IMR-90 (cell line): ENCODE results near the gene FXYD5. TPM values are rescaled to one million over a fixed set of nuclear protein-coding genes. Genes with fewer than 3 reads are reported as not detected.

Source experiments
- ATAC-seq: fragments of 200-7000 bp; cut with Tn5 transposase; 2 replicates; pipeline ENCODE4 v1.9.1; 2020; ENCODE audit warnings: low read depth, mild to moderate bottlenecking, moderate library complexity
- BruUV-seq: library from RNA; stranded (reverse); fragments of 400-500 nt; replicated peaks from 2 replicates; lab custom pipeline; 2021; lab: Mats Ljungman, UMichigan
- CTCF ChIA-PET: fragments of 300-600 bp; formaldehyde crosslinking; extraction: SDS; loops from one replicate; lab custom pipeline; 2021; ENCODE audit warnings: antibody characterized with exemption; lab: Yijun Ruan, JAX
- POLR2A ChIA-PET: fragments of 300-600 bp; sonication (Branson Sonifier 250); formaldehyde crosslinking; loops from one replicate; lab custom pipeline; 2022; ENCODE audit warnings: antibody characterized with exemption; ENCODE audit not compliant: unreplicated experiment; lab: Charles Lee
- DNase-seq: peaks from one replicate; pipeline ENCODE4 v3.0.0; 2013
- H2AFZ ChIP-seq: replicated peaks from 2 replicates; pipeline ENCODE3; 2013; ENCODE audit warnings: low read length, mild to moderate bottlenecking; ENCODE audit not compliant: poor library complexity
- H2AK5ac ChIP-seq: 2 replicates; pipeline ENCODE4 v1.6.1; 2013; ENCODE audit warnings: low read depth, low read length, inconsistent platforms
- H2AK9ac ChIP-seq: replicated peaks from 2 replicates; pipeline ENCODE3; 2013; ENCODE audit warnings: mild to moderate bottlenecking, low read depth, low read length, moderate library complexity; ENCODE audit not compliant: poor library complexity
- H2BK120ac ChIP-seq: 2 replicates; pipeline ENCODE4 v1.6.1; 2013; ENCODE audit warnings: low read depth, low read length, inconsistent platforms
- H2BK15ac ChIP-seq: 3 replicates; pipeline ENCODE4 v1.6.1; 2013; ENCODE audit warnings: low read depth, low read length, inconsistent platforms
- H2BK20ac ChIP-seq: 2 replicates; pipeline ENCODE4 v1.6.1; 2013; ENCODE audit warnings: low read depth, mild to moderate bottlenecking, inconsistent platforms, low read length, moderate library complexity
- H2BK5ac ChIP-seq: 2 replicates; pipeline ENCODE4 v1.6.1; 2013; ENCODE audit warnings: mild to moderate bottlenecking, low read depth, low read length, inconsistent platforms; ENCODE audit not compliant: poor library complexity, severe bottlenecking
- H3K14ac ChIP-seq: replicated peaks from 2 replicates; pipeline ENCODE4 v1.6.1; 2013; ENCODE audit warnings: low read depth, low read length, inconsistent platforms
- H3K18ac ChIP-seq: 2 replicates; pipeline ENCODE4 v1.6.1; 2013; ENCODE audit warnings: low read depth, low read length, control low read depth
- H3K23ac ChIP-seq: 2 replicates; pipeline ENCODE4 v1.6.1; 2013; ENCODE audit warnings: low read depth, low read length, inconsistent platforms
- H3K27ac ChIP-seq: 2 replicates; pipeline ENCODE4 v1.5.1; 2013; ENCODE audit warnings: mild to moderate bottlenecking, control low read depth, low read length; ENCODE audit not compliant: insufficient read depth
- H3K27me3 ChIP-seq: 2 replicates; pipeline ENCODE4 v1.6.1; 2013; ENCODE audit warnings: low read length; ENCODE audit not compliant: control insufficient read depth, insufficient read depth
- H3K36me3 ChIP-seq: 2 replicates; pipeline ENCODE4 v1.6.1; 2013; ENCODE audit warnings: low read length, mixed read lengths; ENCODE audit not compliant: control insufficient read depth, insufficient read depth
- H3K4ac ChIP-seq: 2 replicates; pipeline ENCODE4 v1.6.1; 2013; ENCODE audit warnings: low read depth, low read length, inconsistent platforms
- H3K4me1 ChIP-seq: 2 replicates; pipeline ENCODE4 v1.6.1; 2013; ENCODE audit warnings: low read length, mixed read lengths; ENCODE audit not compliant: control insufficient read depth, insufficient read depth
- H3K4me2 ChIP-seq: 2 replicates; pipeline ENCODE4 v1.6.1; 2013; ENCODE audit warnings: low read depth, mild to moderate bottlenecking, control low read depth, low read length, moderate library complexity
- H3K4me3 ChIP-seq: 2 replicates; pipeline ENCODE4 v1.5.1; 2013; ENCODE audit warnings: low read depth, mild to moderate bottlenecking, control low read depth, low read length, moderate library complexity; ENCODE audit not compliant: insufficient read depth
- H3K56ac ChIP-seq: 2 replicates; pipeline ENCODE4 v1.6.1; 2013; ENCODE audit warnings: low read length, inconsistent platforms; ENCODE audit not compliant: insufficient read depth; ENCODE audit errors: extremely low read depth
- H3K79me1 ChIP-seq, 2 experiments: 2 replicates each; pipeline ENCODE4 v1.6.1; 2013; ENCODE audit warnings: low read length in 2 of 2, inconsistent platforms in 1 of 2, low read depth in 1 of 2
- H3K9ac ChIP-seq: 2 replicates; pipeline ENCODE4 v1.6.1; 2013; ENCODE audit warnings: low read depth, low read length, control low read depth
- H3K9me1 ChIP-seq: 2 replicates; pipeline ENCODE4 v1.6.1; 2013; ENCODE audit warnings: low read length, inconsistent platforms; ENCODE audit not compliant: insufficient read depth
- H3K9me3 ChIP-seq: 2 replicates; pipeline ENCODE4 v1.6.1; 2013; ENCODE audit warnings: low read length; ENCODE audit not compliant: control insufficient read depth, insufficient read depth
- H4K20me1 ChIP-seq: 2 replicates; pipeline ENCODE4 v1.6.1; 2013; ENCODE audit warnings: low read length, inconsistent platforms; ENCODE audit not compliant: insufficient read depth
- H4K5ac ChIP-seq: 2 replicates; pipeline ENCODE4 v1.6.1; 2013; ENCODE audit warnings: mild to moderate bottlenecking, low read depth, low read length, control low read depth
- H4K8ac ChIP-seq, 2 experiments: 2 replicates each; pipeline ENCODE4 v1.6.1; 2013; ENCODE audit warnings: low read depth in 2 of 2, low read length in 2 of 2, control low read depth in 1 of 2, inconsistent platforms in 1 of 2
- H4K91ac ChIP-seq: 2 replicates; pipeline ENCODE4 v1.6.1; 2013; ENCODE audit warnings: low read depth, low read length, inconsistent platforms; ENCODE audit not compliant: insufficient read depth
- CEBPB ChIP-seq: IDR thresholded peaks from 2 replicates; pipeline ENCODE4 v1.6.1; 2012; ENCODE audit warnings: low read depth, low read length, improper control_type of control experiment
- CHD1 ChIP-seq: IDR thresholded peaks from 2 replicates; pipeline ENCODE4 v1.6.1; 2012; ENCODE audit warnings: low read depth, low read length, improper control_type of control experiment
- FOS ChIP-seq: fragments of 150-350 bp; IDR thresholded peaks from 2 replicates; pipeline ENCODE4 v1.6.1; 2016; ENCODE audit warnings: low read depth, low read length
- MAFK ChIP-seq: IDR thresholded peaks from 2 replicates; pipeline ENCODE4 v1.6.1; 2012; ENCODE audit warnings: low read depth, low read length, improper control_type of control experiment
- MAZ ChIP-seq: IDR thresholded peaks from 2 replicates; pipeline ENCODE4 v1.6.1; 2012; ENCODE audit warnings: low read depth, mild to moderate bottlenecking, low read length, improper control_type of control experiment, moderate library complexity, borderline replicate concordance
- NFE2L2 ChIP-seq: fragments of 150-350 bp; IDR thresholded peaks from 2 replicates; pipeline ENCODE4 v1.6.1; 2016; ENCODE audit warnings: low read depth, mild to moderate bottlenecking, low read length
- POLR2A ChIP-seq: IDR thresholded peaks from 2 replicates; pipeline ENCODE4 v1.6.1; 2012; ENCODE audit warnings: mild to moderate bottlenecking, low read depth, low read length
- RAD21 ChIP-seq: IDR thresholded peaks from 2 replicates; pipeline ENCODE4 v1.6.1; 2012; ENCODE audit warnings: low read length, improper control_type of control experiment
- RCOR1 ChIP-seq: IDR thresholded peaks from 2 replicates; pipeline ENCODE4 v1.6.1; 2012; ENCODE audit warnings: mild to moderate bottlenecking, low read length, improper control_type of control experiment; ENCODE audit not compliant: insufficient replicate concordance
- SMC3 ChIP-seq: fragments of 150-350 bp; IDR thresholded peaks from 2 replicates; pipeline ENCODE4 v1.6.1; 2016; ENCODE audit warnings: low read depth, mild to moderate bottlenecking, antibody characterized with exemption, low read length, moderate library complexity
- WGBS, 2 experiments: methylation state at CpG; one replicate each; pipeline versions ENCODE4 v1.1.5 to v1.1.7; 2013; ENCODE audit warnings: missing lambda C conversion rate in 2 of 2; ENCODE audit not compliant: insufficient read length in 1 of 2; ENCODE audit errors: extremely low coverage in 2 of 2; 5-methylcytosine and 5-hydroxymethylcytosine counted together
- dilution Hi-C: fragments of 300-500 bp; cut with HindIII; formaldehyde crosslinking; loops from one replicate; pipeline ENCODE4 v1.14.3; 2018; ENCODE audit warnings: low sequenced_read_pairs; ENCODE audit not compliant: unreplicated experiment
- in situ Hi-C: fragments of 300-500 bp; cut with MboI; formaldehyde crosslinking; loops from 3 replicates; pipeline ENCODE4 v1.14.3; 2019; ENCODE audit warnings: low sequenced_read_pairs, inconsistent platforms, mixed read lengths
- intact Hi-C: fragments of 100-400 bp; cut with micrococcal nuclease; formaldehyde crosslinking; loops from 2 replicates; pipeline ENCODE4 v1.10.0; 2022
- polyA plus RNA-seq, 3 experiments: library from polyadenylated mRNA; depleted of rRNA; stranded (reverse); fragments of >200 nt; gene quantifications; 2 replicates each; pipeline ENCODE4 v1.2.3, GENCODE V29; 2012; ENCODE audit warnings: low replicate concordance in 1 of 3
- total RNA-seq: library from RNA; depleted of rRNA; stranded (reverse); fragments of >200 nt; gene quantifications from 2 replicates; pipeline ENCODE4 v1.2.3, GENCODE V29; 2012
- TF ChIP-seq, protein P1 (sequence below): conservative IDR thresholded peaks from 2 replicates; pipeline ENCODE4 v1.5.1; 2012; ENCODE audit warnings: mild to moderate bottlenecking, low read depth, low read length, improper control_type of control experiment

FXYD5 gene
- total and polyA plus RNA-seq, 2 of the 4 experiments (the other 2 are of a cell fraction) = 53.6 to 245 TPM

DNA sequence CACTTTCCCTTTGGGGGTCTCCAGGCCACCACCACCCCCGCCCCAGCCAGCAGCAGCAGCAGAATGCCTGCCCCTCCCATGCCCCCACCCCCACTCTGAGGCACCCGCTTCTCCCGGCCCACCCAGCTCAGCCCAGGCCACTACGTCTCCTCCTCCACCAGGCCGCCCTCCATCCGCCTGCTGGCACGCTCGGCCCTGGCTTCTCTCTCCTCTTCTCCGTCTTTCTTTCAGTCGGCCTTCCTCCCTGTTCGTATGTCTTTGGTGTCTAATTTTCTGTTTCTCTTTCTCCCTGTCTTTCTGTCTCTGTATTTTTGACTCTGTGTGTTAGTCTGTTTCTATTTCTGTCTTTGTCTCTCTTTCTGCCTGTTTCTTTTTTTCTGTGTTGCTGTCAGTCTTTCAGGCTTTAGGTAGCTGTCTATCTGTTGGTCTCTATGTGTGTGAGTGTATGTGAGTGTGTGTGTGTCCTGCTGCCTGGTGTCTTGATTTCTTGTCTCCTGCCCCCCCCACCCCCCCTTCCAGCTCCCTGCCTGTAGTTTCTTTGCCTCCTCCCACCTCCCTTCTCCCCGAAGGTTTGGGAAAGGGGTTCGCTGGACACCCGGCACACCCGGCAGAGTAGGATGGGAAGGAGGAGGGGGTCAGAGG is 19.8 kb upstream of the FXYD5 start, which contains the start of gene LGI4:
Gene LGI4, minus strand, starts transcription at position 459 of the 642 bp plus-strand sequence. Its CDS starts 379 bp downstream, at position 80.
- Histone ChIP-seq H3K9ac (no peak within 1 kb of the TSS), H2AFZ (peak within 1 kb of the TSS; percentile 58), H3K4ac (no peak within 1 kb of the TSS), H2BK5ac (no peak within 1 kb of the TSS), H3K18ac (no peak within 1 kb of the TSS), H3K79me1 (no peaks in the 10 kb centered on the region), H3K9me1 (0 out of 2 replicates have a peak, but pooled peaks cover under 1% of the 10 kb centered on the region), H3K9me3 (no peaks in the 10 kb centered on the region), H3K4me2 (no peak within 1 kb of the TSS), H3K14ac (no peak within 1 kb of the TSS), H3K23ac (no peak within 1 kb of the TSS), H3K4me3 (no peak within 1 kb of the TSS), H2AK5ac (peak within 1 kb of the TSS; percentile 83; the same call in 1 of the 2 replicates), H2BK15ac (no peak within 1 kb of the TSS), H4K5ac (no peak within 1 kb of the TSS), H3K4me1 (peaks cover 14% of the 10 kb centered on the region), H3K27me3 (peaks cover 14% of the 10 kb centered on the region; the same call in 1 of the 2 replicates), H4K8ac (no peak within 1 kb of the TSS), H2AK9ac (peak within 1 kb of the TSS; percentile 28), H3K27ac (no peak within 1 kb of the TSS), H3K36me3 (no peaks in the 10 kb centered on the region), H4K20me1 (peaks cover 3% of the 10 kb centered on the region; the same call in 1 of the 2 replicates), H3K56ac (no peak within 1 kb of the TSS), H4K91ac (no peak within 1 kb of the TSS), H2BK20ac (no peak within 1 kb of the TSS), H2BK120ac (no peak within 1 kb of the TSS)
- no TSS peak for BruUV-seq
- CTCF ChIA-PET = interaction anchor here (1.6 to 3.2 kb wide), 2 partner anchors 68 to 71 kb away, joined by 3 to 18 read pairs; no protein-coding TSS in a partner anchor
- DNase-seq (no peak), ATAC-seq (no peak)
- dilution Hi-C loops = no loop called here
- WGBS, 2 experiments = no CpG with 5 or more reads among the region's 15 CpGs
- POLR2A ChIA-PET = no interaction called here
- intact Hi-C loops = loop anchor here (1.0 to 2.0 kb wide), 3 partner anchors 67 to 161 kb away; no protein-coding TSS in a partner anchor
- in situ Hi-C loops = loop anchor here (5.0 kb wide), 1 partner anchor 67 kb away; no protein-coding TSS in a partner anchor
- TF ChIP-seq POLR2A = no peak
- no peak for TF ChIP-seq MAZ
- TF ChIP-seq RCOR1 = no peak
- TF ChIP-seq SMC3 = no peak
- no peak for TF ChIP-seq CEBPB
- TF ChIP-seq NFE2L2 = no peak
- TF ChIP-seq RAD21 = no peak
- no peak for TF ChIP-seq FOS
- TF ChIP-seq MAFK = no peak
- TF ChIP-seq, protein P1, sequence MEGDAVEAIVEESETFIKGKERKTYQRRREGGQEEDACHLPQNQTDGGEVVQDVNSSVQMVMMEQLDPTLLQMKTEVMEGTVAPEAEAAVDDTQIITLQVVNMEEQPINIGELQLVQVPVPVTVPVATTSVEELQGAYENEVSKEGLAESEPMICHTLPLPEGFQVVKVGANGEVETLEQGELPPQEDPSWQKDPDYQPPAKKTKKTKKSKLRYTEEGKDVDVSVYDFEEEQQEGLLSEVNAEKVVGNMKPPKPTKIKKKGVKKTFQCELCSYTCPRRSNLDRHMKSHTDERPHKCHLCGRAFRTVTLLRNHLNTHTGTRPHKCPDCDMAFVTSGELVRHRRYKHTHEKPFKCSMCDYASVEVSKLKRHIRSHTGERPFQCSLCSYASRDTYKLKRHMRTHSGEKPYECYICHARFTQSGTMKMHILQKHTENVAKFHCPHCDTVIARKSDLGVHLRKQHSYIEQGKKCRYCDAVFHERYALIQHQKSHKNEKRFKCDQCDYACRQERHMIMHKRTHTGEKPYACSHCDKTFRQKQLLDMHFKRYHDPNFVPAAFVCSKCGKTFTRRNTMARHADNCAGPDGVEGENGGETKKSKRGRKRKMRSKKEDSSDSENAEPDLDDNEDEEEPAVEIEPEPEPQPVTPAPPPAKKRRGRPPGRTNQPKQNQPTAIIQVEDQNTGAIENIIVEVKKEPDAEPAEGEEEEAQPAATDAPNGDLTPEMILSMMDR = no peak
- TF ChIP-seq CHD1 = no peak
